ENCODE data around the gene GIPC1.

GRCh38 chr19:14529254-14530004, 33.5 kb upstream of the GIPC1 start, which contains the start of gene TECR:
- TF ChIP-seq CTCF (IDR thresholded peaks at IDR 0.05), result peak in 4 of 6 experiments; percentile 7 to 13 (median 8)
- TF ChIP-seq POLR2A (IDR thresholded peaks at IDR 0.05), result peak in 3 of 4 donors; percentile 96 to 99 (median 99)

Measured in esophagus squamous epithelium (tissue), 4 donors.